A549 (cell line): ENCODE measurements around the gene DPY30.

Source experiments
- EP300 ChIP-seq, 2 experiments: fragments of >200 bp; sonication (Bioruptor Twin); formaldehyde crosslinking; IDR thresholded peaks; 2 replicates in 1 of 2; 3 replicates in 1 of 2; pipeline ENCODE4 v1.6.1; 2016 to 2017
- TF ChIP-seq, protein P1 (sequence below): fragments of >200 bp; sonication (Bioruptor Twin); formaldehyde crosslinking; IDR thresholded peaks from 3 replicates; pipeline ENCODE4 v1.5.1; 2016
- TF ChIP-seq, protein P2 (sequence below): fragments of 450-650 bp; IDR thresholded peaks from 2 replicates; pipeline ENCODE4 v1.6.1; 2014; ENCODE audit warnings: antibody characterized with exemption

DNA sequence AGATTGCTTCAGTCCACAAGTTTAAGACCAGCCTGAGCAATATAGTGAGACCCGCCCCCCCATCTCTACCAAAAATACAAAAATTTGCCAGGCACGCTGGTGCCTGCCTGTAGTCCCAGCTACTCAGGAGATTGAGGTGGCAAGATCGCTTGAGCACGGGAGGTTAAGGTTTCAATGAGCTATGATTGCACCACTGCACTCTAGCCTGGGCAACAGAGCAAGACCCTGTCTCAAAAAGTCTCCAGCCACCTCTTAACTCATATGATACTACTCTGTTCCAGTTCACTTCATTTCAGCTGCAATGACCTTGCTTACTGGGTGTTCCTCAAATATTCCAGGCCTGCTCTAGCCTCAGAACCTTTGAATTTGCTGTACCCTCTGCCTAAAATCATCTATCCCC lies 40.2 kb downstream of the DPY30 start:
- TF ChIP-seq, protein P1, sequence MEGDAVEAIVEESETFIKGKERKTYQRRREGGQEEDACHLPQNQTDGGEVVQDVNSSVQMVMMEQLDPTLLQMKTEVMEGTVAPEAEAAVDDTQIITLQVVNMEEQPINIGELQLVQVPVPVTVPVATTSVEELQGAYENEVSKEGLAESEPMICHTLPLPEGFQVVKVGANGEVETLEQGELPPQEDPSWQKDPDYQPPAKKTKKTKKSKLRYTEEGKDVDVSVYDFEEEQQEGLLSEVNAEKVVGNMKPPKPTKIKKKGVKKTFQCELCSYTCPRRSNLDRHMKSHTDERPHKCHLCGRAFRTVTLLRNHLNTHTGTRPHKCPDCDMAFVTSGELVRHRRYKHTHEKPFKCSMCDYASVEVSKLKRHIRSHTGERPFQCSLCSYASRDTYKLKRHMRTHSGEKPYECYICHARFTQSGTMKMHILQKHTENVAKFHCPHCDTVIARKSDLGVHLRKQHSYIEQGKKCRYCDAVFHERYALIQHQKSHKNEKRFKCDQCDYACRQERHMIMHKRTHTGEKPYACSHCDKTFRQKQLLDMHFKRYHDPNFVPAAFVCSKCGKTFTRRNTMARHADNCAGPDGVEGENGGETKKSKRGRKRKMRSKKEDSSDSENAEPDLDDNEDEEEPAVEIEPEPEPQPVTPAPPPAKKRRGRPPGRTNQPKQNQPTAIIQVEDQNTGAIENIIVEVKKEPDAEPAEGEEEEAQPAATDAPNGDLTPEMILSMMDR, result no peak
- no peak for TF ChIP-seq EP300 (IDR thresholded peaks at IDR 0.05)
- TF ChIP-seq, protein P2, sequence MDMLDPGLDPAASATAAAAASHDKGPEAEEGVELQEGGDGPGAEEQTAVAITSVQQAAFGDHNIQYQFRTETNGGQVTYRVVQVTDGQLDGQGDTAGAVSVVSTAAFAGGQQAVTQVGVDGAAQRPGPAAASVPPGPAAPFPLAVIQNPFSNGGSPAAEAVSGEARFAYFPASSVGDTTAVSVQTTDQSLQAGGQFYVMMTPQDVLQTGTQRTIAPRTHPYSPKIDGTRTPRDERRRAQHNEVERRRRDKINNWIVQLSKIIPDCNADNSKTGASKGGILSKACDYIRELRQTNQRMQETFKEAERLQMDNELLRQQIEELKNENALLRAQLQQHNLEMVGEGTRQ, result no peak
